GM19099 (cell line): ENCODE measurements around the gene PPBP.

Source experiments
- POLR2A ChIP-seq: IDR thresholded peaks from 3 replicates; pipeline ENCODE4 v1.6.1; 2011; ENCODE audit warnings: low read depth; ENCODE audit not compliant: insufficient read length; ENCODE audit errors: extremely low read depth

PPBP gene

DNA sequence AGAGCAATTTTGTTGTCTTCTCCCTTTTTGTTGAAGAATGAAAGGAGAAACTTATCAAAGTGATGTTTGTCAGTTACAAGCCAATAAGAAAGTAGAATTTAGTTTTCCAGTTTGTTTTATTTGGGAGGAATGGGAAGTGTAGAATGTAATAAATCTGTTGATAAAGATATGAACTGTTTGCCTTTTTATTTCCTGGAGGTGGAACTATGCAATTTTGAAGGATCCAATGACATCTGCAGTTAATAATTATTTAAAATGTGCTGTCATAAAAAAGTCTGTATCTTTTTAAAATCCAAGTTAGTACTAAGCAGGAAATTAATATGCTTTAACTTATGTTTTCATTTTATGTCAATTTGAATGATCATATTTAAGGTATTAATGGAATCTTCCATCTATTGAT, 51.0 kb downstream of the PPBP start:
- TF ChIP-seq POLR2A = no peak
